Esophagus squamous epithelium (tissue), 5 donors: Measurements from ENCODE around the gene RAB40B. TPM values are rescaled to one million over a fixed set of nuclear protein-coding genes. Genes with fewer than 3 reads are reported as not detected.

Source experiments
- DNase-seq: peaks from one replicate; lab custom pipeline; 2025; lab: John Stamatoyannopoulos, UW
- H3K27ac ChIP-seq, 4 donors: fragments of 200-600 bp; sonication (generic); one replicate each; pipeline ENCODE4 v1.5.1; 2016 to 2019; ENCODE audit warnings: mild to moderate bottlenecking in 1 of 4
- H3K27me3 ChIP-seq, 4 donors: fragments of 200-600 bp; sonication (generic); 1 replicate in 3 of 4; 2 replicates in 1 of 4; pipeline versions ENCODE4 v1.5.1 to v1.6.0; 2017 to 2021; ENCODE audit warnings: antibody characterized with exemption in 1 of 4
- H3K36me3 ChIP-seq, 3 donors: fragments of 200-600 bp; sonication (generic); one replicate each; pipeline ENCODE4 v1.5.1; 2016 to 2019
- H3K4me1 ChIP-seq, 3 donors: fragments of 200-600 bp; sonication (generic); one replicate each; pipeline ENCODE4 v1.5.1; 2017 to 2019
- H3K4me3 ChIP-seq, 4 donors: fragments of 200-600 bp; sonication (generic); 1 replicate in 3 of 4; 2 replicates in 1 of 4; pipeline ENCODE4 v1.5.1; 2016 to 2019; ENCODE audit warnings: mild to moderate bottlenecking in 2 of 4, moderate library complexity in 1 of 4
- H3K9me3 ChIP-seq, 3 donors: fragments of 200-600 bp; sonication (generic); one replicate each; pipeline ENCODE4 v1.5.1; 2016 to 2019
- CTCF ChIP-seq, 6 experiments: fragments of 450-650 bp in 4 of 6; fragments of 200-600 bp in 2 of 6; sonication (generic) in 2 of 6; IDR thresholded peaks; one replicate each; pipeline ENCODE4 v1.5.1; 2016 to 2019; ENCODE audit warnings: antibody characterized with exemption in 6 of 6, mild to moderate bottlenecking in 4 of 6, moderate library complexity in 4 of 6
- POLR2A ChIP-seq, 4 donors: fragments of 450-650 bp; IDR thresholded peaks; one replicate each; pipeline ENCODE4 v1.6.1; 2017; ENCODE audit warnings: antibody characterized with exemption in 4 of 4, mild to moderate bottlenecking in 4 of 4, moderate library complexity in 3 of 4
- WGBS, 2 donors: methylation state at CpG; one replicate each; pipeline ENCODE4 v1.1.5; 2018; 5-methylcytosine and 5-hydroxymethylcytosine counted together
- intact Hi-C: fragments of 100-400 bp; cut with DNase I; formaldehyde crosslinking; loops from one replicate; pipeline ENCODE4 v1.15.0; 2022
- total RNA-seq, 4 donors: library from RNA; depleted of rRNA; stranded (reverse); fragments of >200 nt; gene quantifications; one replicate each; pipeline ENCODE4 v1.1.0, GENCODE V29; 2016
- donor health status: DM: yes; HTN: yes; CAD: no.

Gene RAB40B
- total RNA-seq, 4 donors from 2014 or later, result 3.4 to 20.8 (median 9.8) TPM

- peaks cover 0 to 15% (median 0%) of the 10 kb centered on the region in 3 donors for H3K4me1 ChIP-seq
- no peaks in the 10 kb centered on the region for H3K9me3 ChIP-seq
- intact Hi-C loops, result no loop called here
- H3K27me3 ChIP-seq, result no peaks in the 10 kb centered on the region
- H3K4me3 ChIP-seq, result no peak overlapping the region
- peaks cover 0 to 79% (median 3%) of the 10 kb centered on the region in 3 donors for H3K36me3 ChIP-seq
- DNase-seq, result no peak
- TF ChIP-seq POLR2A (IDR thresholded peaks at IDR 0.05) (no peak), CTCF (IDR thresholded peaks at IDR 0.05) (no peak)
- 95% methylated on average over 10 of the region's 23 CpGs; no CpG with 5 or more reads in 1 of the 2 donors for WGBS, 2 donors
- H3K27ac ChIP-seq, result no peak overlapping the region
Measured at GRCh38 chr17:82658331-82658730, 40.2 kb downstream of the RAB40B start.

- no peak for TF ChIP-seq CTCF (IDR thresholded peaks at IDR 0.05)
- no peak for TF ChIP-seq POLR2A (IDR thresholded peaks at IDR 0.05)
- intact Hi-C loops, result no loop called here
- Histone ChIP-seq H3K9me3 (no peaks in the 10 kb centered on the region), H3K4me1 (peaks cover 0 to 15% (median 0%) of the 10 kb centered on the region in 3 donors), H3K36me3 (peaks cover 0 to 76% (median 3%) of the 10 kb centered on the region in 3 donors), H3K4me3 (no peak overlapping the region), H3K27me3 (no peaks in the 10 kb centered on the region), H3K27ac (no peak overlapping the region)
- 95% methylated on average over 12 of the region's 19 CpGs; no CpG with 5 or more reads in 1 of the 2 donors for WGBS, 2 donors
- DNase-seq, result no peak
Measured at GRCh38 chr17:82657926-82658325, 40.6 kb downstream of the RAB40B start.

GRCh38 chr17:82656266-82656665, 42.2 kb downstream of the RAB40B start:
- no peak overlapping the region for H3K4me3 ChIP-seq
- H3K27ac ChIP-seq, result no peak overlapping the region
- no peak for TF ChIP-seq POLR2A (IDR thresholded peaks at IDR 0.05)
- TF ChIP-seq CTCF (IDR thresholded peaks at IDR 0.05), result no peak
- peaks cover 0 to 63% (median 0%) of the 10 kb centered on the region in 3 donors for H3K36me3 ChIP-seq
- intact Hi-C loops, result no loop called here
- 87% methylated on average over 10 to 15 of the region's 16 CpGs for WGBS, 2 donors
- peaks cover 0 to 15% (median 0%) of the 10 kb centered on the region in 3 donors for H3K4me1 ChIP-seq
- no peaks in the 10 kb centered on the region for H3K9me3 ChIP-seq
- DNase-seq, result no peak
- H3K27me3 ChIP-seq, result no peaks in the 10 kb centered on the region

GRCh38 chr17:82655523-82655922, 43.0 kb downstream of the RAB40B start:
- no peak overlapping the region for H3K4me3 ChIP-seq

More at GRCh38 chr17:82655523-82655922, 43.0 kb downstream of the RAB40B start:
- TF ChIP-seq CTCF (IDR thresholded peaks at IDR 0.05), result no peak
- no peak for TF ChIP-seq POLR2A (IDR thresholded peaks at IDR 0.05)
- Histone ChIP-seq H3K36me3 (peaks cover 0 to 55% (median 0%) of the 10 kb centered on the region in 3 donors), H3K4me1 (peaks cover 0 to 15% (median 0%) of the 10 kb centered on the region in 3 donors), H3K9me3 (no peaks in the 10 kb centered on the region), H3K27ac (peak overlapping the region in 1 of 4 donors; percentile 70), H3K27me3 (no peaks in the 10 kb centered on the region)
- no peak for DNase-seq
- 73% methylated on average over 11 to 12 of the region's 13 CpGs for WGBS, 2 donors
- intact Hi-C loops, result no loop called here
